ENCODE data around the gene CAMKMT.

The CAMKMT gene

DNA sequence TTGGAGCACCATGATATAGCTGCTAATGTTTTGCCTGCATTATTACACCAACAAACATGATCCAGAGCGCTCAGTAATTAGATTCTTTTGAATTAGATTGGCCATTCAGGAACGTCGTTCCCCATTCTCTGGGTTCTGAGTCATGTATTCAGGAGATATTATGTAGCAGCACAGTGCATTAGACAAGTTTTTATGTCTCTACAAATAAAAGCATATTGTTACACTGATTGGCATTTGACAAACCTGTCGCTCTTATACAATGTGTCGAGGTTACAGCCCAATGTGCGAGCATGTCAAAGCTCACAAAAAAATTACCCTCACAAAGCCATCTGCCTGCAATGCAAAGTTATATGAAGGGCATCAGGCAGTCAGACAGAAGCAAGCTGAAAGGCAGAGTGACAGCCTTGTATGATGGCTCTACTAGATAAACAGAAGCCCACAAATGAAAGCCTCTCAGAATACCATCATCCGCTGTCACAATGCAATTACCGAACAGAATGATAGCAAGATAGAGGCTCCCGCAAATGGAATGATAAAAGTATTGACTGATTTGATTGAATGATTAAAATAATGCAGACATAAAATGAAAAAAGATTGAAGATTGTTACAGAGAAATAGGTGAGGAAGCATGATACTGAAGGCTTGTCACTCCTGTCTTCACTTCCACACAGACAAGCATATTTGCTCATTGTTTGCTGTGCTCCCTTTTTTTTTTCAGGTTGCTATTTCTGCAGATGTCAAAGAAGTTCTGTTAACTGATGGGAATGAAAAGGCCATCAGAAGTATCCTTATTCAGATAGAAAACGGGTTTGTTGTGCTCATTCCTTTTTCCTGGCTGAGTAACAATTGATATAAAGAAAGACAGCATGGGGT, 345.2 kb downstream of the CAMKMT start:
- no peak for DNase-seq

DNA sequence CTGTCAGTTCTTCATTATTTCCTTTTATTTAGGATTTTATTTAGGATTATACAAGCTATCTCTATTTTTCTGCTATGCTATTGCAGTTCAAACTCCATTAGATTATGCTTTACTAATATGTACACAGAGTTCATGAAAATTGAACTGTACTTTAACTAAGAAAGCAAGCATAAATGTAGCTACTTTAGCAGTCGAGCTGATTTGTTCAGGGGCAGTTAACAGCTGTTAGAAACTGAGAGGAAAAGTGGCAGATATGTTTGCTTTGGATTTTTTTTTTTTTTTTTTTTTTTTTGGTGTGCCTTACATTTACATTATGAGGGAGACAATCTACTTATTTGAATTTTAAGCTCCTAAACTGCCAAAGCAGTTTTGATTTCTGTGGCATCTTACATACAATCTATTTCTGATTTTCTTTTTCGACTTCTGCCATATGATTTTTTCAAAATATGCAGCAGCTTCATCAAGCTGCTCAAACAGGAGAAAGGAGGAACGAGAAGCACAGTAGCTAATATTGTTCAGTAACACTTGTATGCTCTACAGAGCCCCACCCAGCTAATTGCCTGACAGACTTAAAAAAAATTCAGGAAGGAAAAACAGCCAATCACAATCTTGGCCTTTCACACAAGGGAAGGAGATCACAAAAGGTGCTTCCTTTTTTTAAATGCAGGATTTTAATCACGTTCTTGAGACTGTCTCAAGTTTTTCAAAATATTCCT, 346.4 kb downstream of the CAMKMT start:
- peak in 1 of 2 experiments; percentile 7 for DNase-seq

DNA sequence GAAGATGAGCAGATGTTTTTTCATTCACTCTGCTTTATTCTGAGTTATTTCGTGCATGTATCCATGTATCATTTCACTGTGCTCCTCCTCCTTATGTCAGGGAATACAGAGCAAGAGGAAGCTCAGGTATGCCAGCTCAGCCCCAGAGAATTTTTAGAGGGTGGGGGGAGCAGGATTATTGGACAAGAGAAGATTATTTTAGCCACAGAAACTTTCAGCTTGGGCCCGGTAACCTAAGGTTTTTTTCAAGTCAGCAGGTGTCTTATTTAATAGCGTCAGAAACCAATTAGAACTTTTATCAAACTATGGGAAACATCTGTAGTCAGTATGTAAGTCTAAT, 346.9 kb downstream of the CAMKMT start:
- no peak for DNase-seq

DNA sequence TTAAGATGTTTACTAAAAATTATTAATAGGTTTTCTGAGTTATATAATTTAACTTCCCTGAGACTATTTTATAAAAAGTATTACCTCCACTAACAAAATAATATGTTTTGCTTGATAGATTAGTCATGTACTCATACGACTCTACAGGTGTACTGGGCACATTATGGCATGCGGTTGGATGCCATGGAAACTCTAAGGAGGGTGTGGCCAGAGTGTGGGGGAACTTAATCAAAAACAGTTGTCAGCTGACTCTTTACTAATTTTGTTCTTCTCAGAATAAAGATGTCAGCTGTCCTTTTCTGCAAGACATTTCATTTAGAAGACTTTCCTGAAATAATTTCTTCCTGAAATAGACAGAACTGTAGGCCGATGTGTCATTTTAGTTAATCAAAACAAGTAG, 351.4 kb downstream of the CAMKMT start:
- no peak for DNase-seq

DNA sequence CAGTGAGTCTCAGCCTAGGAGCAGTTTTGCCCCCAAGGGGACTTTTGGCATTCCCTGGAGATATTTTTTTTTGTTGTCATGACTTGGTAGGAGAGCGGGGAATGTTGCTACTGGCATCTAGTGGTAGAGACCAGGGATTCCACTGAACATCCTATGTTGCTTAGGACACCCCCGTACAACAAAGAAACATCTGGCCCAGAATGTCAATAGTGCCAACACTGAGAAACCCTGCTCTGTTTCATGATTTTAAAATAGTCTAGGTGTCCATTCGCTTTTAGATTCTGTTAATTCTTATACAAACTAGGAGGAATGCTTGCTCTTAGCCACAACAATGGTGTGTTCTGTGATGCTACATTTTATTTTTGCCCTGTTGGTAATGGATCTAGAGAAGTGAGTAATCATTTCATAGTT, 353.9 kb downstream of the CAMKMT start:
- no peak for DNase-seq

DNA sequence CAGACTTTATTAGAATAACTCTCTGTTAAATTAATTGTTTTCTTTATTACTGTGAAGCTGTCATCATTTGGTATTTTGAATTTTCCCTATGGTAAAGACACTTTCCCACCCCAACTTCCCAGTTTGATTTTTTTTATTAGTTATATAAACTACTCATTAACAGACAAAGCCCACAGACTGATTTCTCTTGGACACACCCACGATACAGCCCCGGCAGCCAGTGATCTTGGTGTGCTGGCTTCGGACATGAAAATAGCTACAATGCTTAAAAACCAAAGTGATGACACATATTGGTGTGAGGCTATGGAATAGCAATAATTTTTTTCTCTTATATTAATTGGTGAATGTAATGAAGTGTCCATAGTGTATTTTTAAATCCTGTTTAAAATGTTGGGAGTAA, 354.4 kb downstream of the CAMKMT start:
- DNase-seq, result no peak

DNA sequence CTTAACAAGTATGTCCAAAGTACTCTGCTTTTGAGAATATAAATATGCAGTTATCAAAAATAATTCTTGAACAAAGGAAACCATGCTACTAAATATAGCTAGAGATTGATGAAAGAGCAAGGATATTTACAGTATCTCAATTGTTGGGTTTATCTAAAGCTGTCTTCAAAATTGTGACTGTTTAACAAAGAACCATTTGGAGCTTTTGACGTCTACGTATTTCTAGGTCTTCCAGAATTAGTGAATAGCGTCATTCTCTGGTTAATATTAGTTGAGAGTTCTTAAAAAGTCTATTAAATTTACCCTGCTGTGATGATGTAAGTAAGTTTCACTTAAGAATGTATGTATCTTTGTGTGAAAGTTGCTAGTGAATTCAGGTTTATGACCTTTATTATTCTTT, 356.7 kb downstream of the CAMKMT start:
- DNase-seq, result no peak

DNA sequence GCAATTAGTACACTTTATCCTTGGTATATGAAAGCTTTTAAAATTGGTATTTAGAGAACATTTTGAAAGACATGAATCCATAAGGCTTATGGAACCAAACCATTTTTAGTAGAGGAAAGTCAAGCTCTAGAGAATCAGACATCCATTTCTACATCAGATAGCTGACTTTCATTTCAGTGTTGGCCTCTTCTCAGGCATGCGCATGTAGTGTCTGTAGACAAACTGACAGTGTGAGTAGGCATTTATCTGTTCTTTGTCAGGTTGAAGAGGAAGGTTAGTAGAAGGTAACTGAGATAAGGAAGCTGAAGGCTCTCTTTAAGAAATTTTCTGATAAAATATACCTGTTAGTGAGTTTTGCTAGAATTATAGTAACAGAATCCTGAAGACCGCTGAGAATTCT, 357.8 kb downstream of the CAMKMT start:
- no peak for DNase-seq

DNA sequence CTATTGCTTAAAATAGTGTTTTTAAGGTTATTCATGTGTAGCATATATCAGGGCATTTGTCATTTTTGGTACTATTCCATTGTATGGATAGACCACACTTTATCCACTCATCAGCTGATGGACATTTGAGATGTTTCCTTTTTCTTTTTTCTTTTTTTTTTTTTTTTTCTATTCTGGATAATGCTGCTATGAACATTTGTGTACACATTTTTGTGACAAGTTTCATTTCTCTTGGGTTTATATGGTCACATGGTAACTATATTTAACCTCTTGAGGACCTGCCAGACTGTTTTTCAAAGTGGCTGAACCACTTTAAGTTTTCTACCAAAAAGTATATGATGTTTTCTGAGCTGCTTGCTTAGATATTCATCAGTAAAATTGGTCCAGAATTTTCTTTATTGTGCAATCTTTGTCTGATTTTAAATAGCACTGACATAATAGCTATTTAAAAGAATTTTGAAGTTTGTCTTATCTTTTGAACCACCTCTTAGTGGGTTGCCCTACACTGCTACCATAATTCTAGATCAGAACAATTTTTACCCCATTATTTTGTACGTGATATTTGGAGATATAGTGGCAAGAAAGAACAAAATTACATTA, 360.4 kb downstream of the CAMKMT start:
- DNase-seq, result no peak

DNA sequence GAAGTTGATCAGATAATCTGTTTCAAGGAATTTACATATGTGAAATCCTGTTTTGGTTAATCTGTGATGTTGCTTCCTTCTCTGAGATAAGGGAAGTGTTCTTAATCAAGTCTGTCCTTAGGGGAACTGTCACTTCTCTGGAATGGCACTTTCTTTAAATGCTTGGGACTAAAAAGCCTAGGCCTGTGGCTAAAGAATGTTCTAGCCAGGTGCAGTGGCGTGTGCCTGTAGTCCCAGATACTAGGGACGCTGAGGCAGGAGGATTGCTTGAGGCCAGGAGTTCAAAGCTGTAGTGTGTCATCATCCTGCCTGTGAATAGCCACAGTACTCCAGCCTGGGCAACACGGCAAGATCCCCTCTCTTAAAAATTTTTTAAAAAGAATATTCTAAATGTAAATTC, 362.2 kb downstream of the CAMKMT start:
- no peak for DNase-seq

DNA sequence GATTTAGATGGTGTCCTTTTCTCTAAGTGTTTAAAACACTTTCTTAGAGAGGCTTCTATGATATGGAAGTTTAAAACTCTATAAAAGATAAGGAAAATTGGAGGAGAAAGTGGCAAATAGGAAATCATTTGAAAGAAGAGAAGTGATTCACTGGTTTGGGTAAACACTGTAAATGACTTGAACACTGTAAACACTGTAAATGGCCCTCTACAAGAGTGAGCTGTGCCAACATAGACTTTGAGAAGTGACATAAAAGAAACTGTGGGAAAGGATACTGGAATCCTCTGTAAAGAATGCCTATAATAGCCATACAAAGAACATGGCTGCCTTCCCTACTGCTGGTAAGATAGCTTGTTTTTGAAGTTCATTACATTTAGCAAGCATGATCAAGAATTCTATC, 368.8 kb downstream of the CAMKMT start:
- DNase-seq, result no peak

DNA sequence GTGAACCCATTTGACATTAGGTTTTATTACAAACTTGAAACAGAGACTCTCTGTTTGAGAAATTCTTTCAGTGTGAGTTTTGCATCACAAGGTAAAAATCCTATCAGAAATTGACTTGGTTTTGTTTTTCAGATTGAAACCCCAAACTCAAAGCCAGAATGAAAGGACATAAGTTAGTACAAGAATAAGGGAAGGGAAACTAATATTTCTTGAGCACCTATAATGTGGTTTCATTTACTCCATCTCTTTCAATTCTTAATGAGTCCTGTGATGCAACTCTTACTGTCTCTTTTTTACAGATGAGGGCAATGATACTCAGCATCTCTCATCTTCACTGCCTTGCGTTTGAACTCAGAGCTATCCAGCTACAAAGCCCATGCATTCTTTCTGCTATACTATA, 369.8 kb downstream of the CAMKMT start:
- DNase-seq, result no peak

DNA sequence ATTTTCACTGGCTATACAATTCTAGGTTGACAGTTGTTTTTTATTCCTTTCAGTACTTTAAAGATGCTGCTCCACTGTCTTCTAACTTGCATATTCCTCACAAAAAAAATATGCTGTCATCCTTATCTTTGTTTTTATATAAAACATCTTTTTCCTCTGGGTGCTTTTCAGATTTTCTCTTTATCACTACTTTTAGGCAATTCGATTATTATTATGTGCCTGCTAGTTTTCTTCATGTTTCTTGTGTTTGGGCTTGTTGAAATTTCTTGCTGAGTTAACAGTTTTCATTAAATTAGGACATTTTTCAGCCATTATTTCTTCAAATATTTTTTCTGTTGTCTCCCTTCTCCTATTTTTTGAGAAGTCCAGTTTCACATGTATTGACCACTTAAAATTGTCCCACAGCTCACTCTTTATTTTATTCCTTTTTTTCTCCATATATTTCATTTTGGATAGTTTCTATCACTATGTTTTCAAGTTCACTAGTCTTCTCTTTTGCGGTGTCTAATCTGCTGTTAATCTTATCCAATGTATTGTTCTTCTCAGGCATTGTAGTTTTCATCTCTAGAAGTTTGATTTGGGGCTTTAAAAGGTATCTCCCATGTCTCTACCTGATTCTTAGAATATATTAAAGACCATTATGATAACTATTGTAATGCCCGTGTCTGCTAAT, 374.7 kb downstream of the CAMKMT start:
- DNase-seq, result no peak

DNA sequence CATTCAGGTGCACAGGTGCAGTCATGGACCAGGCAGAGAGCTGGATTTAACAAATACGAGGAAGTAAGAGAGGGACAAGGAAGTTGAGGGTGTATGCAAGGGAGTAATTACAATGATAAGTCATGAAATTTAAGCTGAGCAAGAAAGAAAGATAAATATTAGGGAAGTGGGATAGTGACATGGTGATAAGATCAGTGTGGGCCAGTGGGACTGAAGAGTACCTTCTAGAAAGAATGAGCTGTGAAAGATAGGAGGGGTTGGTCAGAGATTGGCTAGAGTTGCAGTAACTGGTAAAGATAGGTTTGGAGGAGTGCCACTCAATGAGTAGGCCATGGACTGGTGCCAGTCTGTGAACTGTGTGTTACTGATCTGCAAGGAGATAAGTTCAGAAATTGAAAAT, 378.9 kb downstream of the CAMKMT start:
- DNase-seq, result no peak

DNA sequence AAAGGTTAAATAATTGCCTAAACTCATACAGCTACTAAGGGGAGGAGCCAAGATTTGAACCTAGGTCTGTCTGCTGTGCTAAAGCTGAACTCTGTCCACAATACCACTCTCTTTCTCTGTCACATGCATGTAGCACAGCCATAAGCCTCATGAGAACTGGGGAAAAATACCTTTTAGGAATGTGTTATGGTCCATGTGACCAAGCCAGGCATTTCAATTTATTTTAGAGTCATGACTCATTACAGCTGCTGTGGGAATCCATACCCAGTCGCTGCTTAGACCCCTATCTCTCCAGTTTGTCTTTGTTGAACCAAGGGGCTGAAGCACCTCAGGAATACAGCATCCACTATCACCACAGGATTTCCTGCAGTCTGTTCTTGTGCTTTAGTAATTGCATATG, 379.8 kb downstream of the CAMKMT start:
- DNase-seq, result no peak

DNA sequence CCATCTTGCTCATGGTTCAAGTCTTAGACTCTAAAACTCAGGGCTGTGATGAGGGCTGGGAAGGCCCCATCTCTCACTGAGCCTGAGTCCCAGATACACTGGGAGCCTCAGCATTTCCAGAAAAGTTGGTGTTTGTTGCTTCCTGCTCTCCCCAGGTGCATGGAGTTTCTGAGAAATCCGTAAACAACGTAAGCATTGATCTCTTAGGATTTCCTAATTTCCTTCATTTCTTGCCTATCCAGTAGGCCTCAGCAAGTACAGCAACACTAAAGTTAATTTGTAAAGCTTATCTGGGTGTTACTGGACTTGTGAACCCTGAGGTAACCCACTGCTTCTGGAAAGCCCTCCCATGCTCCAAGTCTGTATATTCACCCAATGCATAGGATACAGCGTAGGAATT, 380.3 kb downstream of the CAMKMT start:
- DNase-seq, result no peak

DNA sequence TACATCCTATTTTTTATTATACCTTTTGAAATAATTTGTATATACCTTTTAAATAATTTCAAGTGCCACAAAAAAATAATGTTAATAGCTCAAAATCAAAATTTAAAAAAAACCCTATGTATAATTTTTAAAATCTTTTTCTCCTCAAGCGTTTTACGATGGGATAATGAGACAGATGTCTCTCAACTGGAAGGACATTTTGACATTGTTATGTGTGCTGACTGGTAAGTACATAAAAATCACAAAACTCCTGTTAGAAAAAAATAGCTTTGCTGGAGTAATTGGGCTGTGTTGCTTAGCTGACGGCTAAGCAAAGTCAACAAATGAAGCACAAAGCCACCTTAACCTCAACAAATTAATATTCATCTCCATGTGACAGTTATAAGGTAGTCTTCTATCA, 381.7 kb downstream of the CAMKMT start:
- no peak for DNase-seq

DNA sequence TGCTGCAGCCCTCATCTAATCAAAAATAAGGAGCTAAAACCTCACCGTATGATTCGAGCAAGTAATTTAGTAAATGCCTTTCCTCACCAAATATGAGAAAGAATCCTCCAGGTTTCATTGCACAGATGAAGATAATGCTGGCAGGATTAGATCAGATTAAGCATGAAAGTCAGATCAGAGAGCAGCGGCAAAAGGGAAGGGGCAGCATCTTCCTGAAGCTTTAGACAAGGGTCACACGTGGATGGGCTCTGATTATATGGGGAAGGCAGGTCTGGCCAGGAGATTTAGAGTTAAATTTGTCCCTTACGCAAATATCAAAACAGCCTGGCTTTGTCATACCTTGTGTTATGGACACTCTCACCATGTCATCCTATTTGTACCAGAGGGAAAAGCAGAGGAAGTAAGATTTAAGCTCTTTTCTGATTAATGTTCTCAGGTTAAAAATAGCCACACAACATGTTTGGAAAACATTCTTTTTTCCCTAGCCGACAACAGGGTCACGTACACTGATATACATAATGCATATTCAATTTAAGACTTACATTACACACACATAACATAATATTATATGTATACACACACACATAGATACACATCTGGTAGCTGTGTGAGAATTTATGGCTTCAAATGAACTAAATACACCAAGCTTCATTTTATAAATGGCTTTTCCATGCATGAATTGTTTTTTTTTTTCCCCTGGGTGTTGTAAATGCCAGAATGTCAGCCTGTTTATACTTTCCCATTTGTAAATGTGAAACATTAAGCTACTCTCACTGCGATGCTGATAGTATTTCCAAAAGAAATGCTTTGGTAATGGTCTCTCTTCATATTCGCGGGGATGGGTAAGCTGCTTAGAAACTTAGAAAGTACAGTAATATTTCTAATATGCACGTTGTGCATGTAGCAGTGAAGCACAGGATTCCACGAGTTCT, 383.5 kb downstream of the CAMKMT start:
- DNase-seq, result peak in 1 of 2 experiments; percentile 40

DNA sequence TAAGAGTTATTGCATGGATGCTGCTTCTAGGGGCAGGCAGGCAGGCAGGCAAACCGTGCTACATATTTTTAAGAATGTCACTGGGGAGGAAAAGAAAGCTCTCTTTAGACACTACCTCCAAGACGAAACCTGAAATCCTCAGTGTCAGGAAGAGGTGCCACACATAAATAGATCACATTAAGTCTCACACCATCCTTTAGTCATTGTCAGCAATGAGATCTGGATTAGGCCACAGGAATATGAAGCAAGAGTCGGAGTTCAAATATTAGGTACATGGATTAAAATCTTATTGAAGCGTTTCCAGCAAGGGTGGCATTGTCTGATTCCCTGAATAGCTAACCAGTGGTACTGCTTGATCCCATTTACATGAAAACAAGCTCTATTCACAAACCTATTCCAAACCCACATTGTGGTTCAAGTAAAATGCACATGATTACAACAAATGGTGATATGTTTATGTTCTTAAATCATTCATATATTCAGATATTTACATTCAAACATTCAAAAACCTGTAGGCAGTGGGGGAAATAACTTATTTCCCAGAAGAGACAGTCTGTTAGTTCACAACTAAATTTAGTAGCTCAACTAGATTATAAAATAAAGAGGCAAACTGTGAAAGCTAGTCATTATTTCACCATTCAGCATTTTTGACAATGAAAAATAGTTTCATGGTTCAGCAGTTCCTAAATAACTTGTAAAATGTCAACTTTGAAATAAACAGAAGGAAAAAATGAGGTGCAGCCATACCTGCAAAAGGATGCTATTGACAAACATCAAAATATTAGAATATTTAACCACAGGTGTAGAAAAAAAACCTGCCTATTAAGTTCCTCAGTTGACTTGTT, 384.4 kb downstream of the CAMKMT start:
- no peak for DNase-seq

DNA sequence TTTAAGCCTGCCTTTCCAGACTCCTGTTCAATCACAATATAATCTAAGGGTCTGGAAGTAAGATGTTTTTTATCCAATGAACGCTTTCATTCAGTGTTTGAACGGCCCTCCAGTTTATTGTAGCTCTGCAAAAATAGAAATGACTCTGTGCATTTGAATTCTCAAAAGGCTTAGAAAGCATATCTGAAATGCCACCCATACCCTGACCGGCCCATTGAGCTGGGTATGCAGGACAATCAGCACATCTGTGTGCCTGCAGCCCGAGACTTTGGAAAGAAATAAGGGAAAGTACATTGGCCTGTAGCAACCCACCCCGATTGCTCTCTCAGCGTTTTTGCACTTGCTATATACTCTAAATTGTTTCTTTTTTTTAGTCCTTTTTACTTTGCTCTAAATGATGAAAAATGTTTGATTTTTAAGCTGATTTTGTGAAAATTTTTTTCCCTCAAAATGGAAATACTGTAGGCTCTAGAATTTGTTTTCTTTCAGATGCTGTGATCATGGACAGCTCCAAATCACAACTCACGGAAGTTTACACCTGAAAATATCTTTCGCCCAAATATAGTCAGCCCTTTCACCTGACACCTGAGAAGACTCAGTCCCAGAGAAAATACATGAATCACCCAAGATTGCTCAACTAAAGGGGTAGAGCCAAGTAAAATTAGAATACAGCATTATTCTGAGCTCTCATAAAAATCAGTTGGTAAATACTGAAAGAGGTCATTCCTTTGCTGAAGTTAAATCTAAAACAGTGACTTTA, 385.3 kb downstream of the CAMKMT start:
- no peak for DNase-seq

DNA sequence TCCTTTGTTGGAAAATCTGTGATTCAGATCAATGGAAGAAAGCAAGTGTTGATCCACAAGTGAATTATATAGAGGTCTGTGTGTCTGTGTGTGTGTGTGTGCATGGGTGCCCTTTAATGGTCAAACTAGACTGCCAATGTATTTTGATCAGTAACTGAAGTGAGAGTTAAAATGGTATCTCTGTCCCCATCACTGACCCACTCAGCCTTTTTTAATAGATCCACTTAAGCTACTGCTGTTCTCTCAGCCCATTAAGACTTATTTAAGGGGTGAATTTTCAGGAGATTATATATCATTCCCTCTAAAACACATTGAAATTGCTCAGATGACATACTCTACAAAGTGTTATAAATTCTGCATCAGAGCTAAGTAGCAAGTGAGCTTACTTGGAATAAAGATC, 386.0 kb downstream of the CAMKMT start:
- DNase-seq, result no peak
